ENCODE measurements around the gene PDK4.

DNA sequence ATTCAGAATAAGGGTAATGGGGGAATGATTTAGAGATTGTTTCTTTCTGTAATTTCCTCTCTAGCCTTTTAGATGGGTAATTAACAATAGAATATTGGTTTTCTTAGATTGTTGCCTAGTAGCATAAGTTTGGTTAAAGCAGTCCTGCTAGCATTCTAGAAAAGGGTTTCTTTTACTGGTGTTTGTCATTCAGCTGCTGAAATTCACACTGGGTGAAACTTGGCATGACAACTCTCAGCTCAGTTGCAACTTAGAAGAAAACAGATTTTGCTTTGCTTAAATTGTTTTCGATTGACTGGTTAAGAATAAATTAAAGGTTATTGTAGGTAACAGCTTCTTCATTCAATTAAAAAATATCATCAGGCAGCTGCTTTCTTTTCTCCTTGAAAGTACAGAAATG, 25.1 kb upstream of the PDK4 start:
- TF ChIP-seq IKZF1 (conservative IDR thresholded peaks at IDR 0.05) (no peak), NFYB (IDR thresholded peaks at IDR 0.05; ENCODE audit: insufficient read depth, low read depth, low read length) (no peak), POLR2A (IDR thresholded peaks at IDR 0.05; ENCODE audit: low read depth, low read length) (no peak), NR2C2 (IDR thresholded peaks at IDR 0.05; ENCODE audit: borderline replicate concordance, control insufficient read depth, insufficient read length, low read depth) (no peak)
- TF ChIP-seq, protein P1, sequence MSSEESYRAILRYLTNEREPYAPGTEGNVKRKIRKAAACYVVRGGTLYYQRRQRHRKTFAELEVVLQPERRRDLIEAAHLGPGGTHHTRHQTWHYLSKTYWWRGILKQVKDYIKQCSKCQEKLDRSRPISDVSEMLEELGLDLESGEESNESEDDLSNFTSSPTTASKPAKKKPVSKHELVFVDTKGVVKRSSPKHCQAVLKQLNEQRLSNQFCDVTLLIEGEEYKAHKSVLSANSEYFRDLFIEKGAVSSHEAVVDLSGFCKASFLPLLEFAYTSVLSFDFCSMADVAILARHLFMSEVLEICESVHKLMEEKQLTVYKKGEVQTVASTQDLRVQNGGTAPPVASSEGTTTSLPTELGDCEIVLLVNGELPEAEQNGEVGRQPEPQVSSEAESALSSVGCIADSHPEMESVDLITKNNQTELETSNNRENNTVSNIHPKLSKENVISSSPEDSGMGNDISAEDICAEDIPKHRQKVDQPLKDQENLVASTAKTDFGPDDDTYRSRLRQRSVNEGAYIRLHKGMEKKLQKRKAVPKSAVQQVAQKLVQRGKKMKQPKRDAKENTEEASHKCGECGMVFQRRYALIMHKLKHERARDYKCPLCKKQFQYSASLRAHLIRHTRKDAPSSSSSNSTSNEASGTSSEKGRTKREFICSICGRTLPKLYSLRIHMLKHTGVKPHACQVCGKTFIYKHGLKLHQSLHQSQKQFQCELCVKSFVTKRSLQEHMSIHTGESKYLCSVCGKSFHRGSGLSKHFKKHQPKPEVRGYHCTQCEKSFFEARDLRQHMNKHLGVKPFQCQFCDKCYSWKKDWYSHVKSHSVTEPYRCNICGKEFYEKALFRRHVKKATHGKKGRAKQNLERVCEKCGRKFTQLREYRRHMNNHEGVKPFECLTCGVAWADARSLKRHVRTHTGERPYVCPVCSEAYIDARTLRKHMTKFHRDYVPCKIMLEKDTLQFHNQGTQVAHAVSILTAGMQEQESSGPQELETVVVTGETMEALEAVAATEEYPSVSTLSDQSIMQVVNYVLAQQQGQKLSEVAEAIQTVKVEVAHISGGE (CRISPR knock-in tag; IDR thresholded peaks at IDR 0.05) = no peak
- TF ChIP-seq, protein P2, sequence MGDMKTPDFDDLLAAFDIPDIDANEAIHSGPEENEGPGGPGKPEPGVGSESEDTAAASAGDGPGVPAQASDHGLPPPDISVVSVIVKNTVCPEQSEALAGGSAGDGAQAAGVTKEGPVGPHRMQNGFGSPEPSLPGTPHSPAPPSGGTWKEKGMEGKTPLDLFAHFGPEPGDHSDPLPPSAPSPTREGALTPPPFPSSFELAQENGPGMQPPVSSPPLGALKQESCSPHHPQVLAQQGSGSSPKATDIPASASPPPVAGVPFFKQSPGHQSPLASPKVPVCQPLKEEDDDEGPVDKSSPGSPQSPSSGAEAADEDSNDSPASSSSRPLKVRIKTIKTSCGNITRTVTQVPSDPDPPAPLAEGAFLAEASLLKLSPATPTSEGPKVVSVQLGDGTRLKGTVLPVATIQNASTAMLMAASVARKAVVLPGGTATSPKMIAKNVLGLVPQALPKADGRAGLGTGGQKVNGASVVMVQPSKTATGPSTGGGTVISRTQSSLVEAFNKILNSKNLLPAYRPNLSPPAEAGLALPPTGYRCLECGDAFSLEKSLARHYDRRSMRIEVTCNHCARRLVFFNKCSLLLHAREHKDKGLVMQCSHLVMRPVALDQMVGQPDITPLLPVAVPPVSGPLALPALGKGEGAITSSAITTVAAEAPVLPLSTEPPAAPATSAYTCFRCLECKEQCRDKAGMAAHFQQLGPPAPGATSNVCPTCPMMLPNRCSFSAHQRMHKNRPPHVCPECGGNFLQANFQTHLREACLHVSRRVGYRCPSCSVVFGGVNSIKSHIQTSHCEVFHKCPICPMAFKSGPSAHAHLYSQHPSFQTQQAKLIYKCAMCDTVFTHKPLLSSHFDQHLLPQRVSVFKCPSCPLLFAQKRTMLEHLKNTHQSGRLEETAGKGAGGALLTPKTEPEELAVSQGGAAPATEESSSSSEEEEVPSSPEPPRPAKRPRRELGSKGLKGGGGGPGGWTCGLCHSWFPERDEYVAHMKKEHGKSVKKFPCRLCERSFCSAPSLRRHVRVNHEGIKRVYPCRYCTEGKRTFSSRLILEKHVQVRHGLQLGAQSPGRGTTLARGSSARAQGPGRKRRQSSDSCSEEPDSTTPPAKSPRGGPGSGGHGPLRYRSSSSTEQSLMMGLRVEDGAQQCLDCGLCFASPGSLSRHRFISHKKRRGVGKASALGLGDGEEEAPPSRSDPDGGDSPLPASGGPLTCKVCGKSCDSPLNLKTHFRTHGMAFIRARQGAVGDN (IDR thresholded peaks at IDR 0.05) = no peak
- TF ChIP-seq, protein P3, sequence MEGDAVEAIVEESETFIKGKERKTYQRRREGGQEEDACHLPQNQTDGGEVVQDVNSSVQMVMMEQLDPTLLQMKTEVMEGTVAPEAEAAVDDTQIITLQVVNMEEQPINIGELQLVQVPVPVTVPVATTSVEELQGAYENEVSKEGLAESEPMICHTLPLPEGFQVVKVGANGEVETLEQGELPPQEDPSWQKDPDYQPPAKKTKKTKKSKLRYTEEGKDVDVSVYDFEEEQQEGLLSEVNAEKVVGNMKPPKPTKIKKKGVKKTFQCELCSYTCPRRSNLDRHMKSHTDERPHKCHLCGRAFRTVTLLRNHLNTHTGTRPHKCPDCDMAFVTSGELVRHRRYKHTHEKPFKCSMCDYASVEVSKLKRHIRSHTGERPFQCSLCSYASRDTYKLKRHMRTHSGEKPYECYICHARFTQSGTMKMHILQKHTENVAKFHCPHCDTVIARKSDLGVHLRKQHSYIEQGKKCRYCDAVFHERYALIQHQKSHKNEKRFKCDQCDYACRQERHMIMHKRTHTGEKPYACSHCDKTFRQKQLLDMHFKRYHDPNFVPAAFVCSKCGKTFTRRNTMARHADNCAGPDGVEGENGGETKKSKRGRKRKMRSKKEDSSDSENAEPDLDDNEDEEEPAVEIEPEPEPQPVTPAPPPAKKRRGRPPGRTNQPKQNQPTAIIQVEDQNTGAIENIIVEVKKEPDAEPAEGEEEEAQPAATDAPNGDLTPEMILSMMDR (IDR thresholded peaks at IDR 0.05 in 2 of 3, conservative IDR thresholded peaks at IDR 0.05 in 1 of 3; ENCODE audit: control insufficient read depth in 2 of 3, extremely low read depth in 1 of 3, insufficient read depth in 1 of 3, low read depth in 3 of 3, low read length in 3 of 3) = no peak

All from GM12878 (cell line).